Epithelial cell of proximal tubule (primary cell): ENCODE data around the gene CA12. TPM values are rescaled to one million over a fixed set of nuclear protein-coding genes. Genes with fewer than 3 reads are reported as not detected.
A peak's percentile ranks its signal among the peaks of the same experiment; 100 is the strongest.

Experiments used
- DNase-seq: peaks from one replicate; pipeline ENCODE4 v3.0.0-alpha.2; 2011; ENCODE audit warnings: low read depth
- H3K4me3 ChIP-seq: 2 replicates; pipeline ENCODE4 v1.5.1; 2011; ENCODE audit warnings: low read depth, mild to moderate bottlenecking, low read length
- total RNA-seq: library from RNA; depleted of rRNA; stranded (reverse); fragments of >200 nt; gene quantifications from 2 replicates; pipeline ENCODE4 v1.2.3, GENCODE V29; 2015
- TF ChIP-seq, protein P1 (sequence below): conservative IDR thresholded peaks from 2 replicates; pipeline ENCODE4 v1.5.1; 2012; ENCODE audit warnings: low read depth, mild to moderate bottlenecking, low read length

The CA12 gene
- total RNA-seq, 1 donor from 2014 or later, result 19.7 TPM

DNA sequence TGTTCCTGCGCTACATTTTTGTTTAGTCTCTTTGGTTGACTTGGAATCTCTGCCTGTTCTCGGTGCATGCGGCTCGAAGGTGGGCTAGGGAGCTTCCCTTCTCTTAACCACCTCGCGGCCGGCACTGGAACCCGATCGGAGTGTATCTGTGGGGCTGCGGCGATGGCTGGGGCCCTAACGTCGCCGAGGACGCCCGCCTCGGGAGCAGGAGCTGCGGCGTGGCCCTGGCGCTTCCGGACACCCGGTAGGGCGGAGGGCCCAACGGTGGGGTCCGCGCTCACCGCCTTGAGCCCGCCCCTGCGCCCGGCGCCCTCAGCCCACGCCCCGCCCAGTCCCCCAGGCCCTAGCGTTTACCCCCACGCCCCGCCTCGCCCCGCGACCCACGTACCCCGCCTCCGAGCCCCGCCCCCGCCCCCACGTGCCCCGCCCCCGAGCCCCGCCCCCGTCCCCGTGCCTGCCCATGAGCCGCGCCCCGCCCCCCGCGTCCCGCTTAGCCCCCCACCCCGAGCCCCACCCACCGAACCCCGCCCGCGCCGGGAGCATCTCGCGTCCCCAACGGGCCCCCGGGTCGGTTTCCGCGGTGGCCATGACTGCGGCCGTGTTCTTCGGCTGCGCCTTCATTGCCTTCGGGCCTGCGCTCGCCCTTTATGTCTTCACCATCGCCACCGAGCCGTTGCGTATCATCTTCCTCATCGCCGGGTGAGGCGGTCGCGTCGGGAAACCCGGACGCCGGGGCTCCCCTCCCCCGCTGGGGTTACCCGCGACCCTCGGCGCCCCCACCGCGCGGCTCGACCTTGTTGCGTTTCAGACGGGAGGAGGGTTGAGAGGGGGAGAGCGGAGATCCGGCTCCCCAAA is 104.4 kb downstream of the CA12 start, which contains the start of gene APH1B:
Gene APH1B, plus strand, starts transcription at position 568 of the 855 bp plus-strand sequence. Its CDS starts 19 bp downstream, at position 587.
- TF ChIP-seq, protein P1, sequence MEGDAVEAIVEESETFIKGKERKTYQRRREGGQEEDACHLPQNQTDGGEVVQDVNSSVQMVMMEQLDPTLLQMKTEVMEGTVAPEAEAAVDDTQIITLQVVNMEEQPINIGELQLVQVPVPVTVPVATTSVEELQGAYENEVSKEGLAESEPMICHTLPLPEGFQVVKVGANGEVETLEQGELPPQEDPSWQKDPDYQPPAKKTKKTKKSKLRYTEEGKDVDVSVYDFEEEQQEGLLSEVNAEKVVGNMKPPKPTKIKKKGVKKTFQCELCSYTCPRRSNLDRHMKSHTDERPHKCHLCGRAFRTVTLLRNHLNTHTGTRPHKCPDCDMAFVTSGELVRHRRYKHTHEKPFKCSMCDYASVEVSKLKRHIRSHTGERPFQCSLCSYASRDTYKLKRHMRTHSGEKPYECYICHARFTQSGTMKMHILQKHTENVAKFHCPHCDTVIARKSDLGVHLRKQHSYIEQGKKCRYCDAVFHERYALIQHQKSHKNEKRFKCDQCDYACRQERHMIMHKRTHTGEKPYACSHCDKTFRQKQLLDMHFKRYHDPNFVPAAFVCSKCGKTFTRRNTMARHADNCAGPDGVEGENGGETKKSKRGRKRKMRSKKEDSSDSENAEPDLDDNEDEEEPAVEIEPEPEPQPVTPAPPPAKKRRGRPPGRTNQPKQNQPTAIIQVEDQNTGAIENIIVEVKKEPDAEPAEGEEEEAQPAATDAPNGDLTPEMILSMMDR, result no peak
- peak within 1 kb of the TSS; percentile 67 for H3K4me3 ChIP-seq
- DNase-seq, result no peak

DNA sequence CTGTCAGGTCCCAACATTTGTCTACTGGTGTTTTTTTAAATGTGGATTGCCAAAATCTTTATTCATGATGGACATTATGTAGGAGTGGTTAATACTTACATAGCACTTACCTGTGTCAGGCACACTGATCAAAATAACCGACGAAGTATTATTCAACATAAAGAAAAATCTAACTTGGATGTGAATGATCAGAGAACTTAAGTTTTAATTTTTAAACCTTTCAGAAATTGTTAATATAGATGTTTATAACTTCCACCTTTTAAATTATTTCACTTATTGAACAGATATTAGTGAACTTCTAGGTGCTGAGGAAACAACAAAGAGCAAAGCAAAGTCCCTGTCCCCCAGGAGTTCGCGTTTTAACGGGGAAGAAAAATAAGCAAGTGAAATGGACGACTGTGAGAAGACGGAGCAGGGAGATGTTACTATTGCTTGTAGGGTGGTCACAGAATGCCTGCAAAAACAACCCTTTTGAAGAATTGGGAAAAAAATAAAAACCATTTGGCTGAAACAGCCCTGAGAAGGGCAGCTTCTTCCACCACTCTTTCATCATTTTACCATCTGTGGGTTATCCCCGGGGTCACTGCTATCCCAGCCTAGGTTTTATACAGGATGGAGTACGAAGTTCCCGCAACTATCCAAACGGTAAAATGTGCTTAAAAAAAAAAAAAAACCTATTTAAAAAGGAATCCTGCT is 105.2 kb downstream of the CA12 start:
- no peak for DNase-seq
- H3K4me3 ChIP-seq, result peak overlapping the region; percentile 67
- TF ChIP-seq, protein P1, result no peak

DNA sequence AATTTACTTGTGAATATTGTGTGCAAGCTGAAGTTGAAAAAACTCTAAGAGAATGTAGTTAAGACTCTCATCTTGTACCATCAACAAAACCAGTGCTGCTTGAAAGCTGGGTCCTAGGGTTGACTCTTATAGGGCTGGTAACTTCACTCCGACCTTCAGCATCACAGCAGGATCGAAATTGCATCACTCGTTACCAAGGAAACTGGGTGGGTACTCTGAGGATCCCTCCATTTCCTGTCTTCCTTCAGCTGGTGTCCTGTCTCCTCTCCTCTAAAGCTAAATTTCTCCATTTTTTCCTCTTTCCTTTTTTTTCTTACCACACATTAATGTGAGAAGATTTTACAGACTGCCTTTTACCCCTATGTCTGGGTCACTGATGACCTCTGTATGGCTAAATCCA is 107.2 kb downstream of the CA12 start:
- TF ChIP-seq, protein P1, result no peak
- H3K4me3 ChIP-seq, result no peak overlapping the region
- DNase-seq, result no peak

Other genes starting within 250 kb of the CA12 start
- gene RPS27L, start 224.4 kb downstream of the CA12 start, total RNA-seq, result 106 and 231 TPM in 2 replicates
- gene RAB8B, start 192.2 kb downstream of the CA12 start, total RNA-seq, result 20.9 and 27.0 TPM in 2 replicates
- 2.7 and 3.9 TPM in 2 replicates for gene APH1B, start 104.2 kb downstream of the CA12 start, total RNA-seq
- gene USP3, start 122.7 kb upstream of the CA12 start, total RNA-seq, result 31.4 and 34.2 TPM in 2 replicates
- gene FBXL22, start 215.5 kb upstream of the CA12 start, total RNA-seq, result not detected in 2 replicates